Measurements from ENCODE around the gene SCRN1.

The SCRN1 gene

GRCh38 chr7:30028216-30028748 is 38.7 kb upstream of the SCRN1 start, which contains the start of gene PLEKHA8:
PLEKHA8 (plus strand) TSS chr7:30028412; CDS start chr7:30028763, 351 bp downstream.
- peak within 1 kb of the TSS; percentile 74 for H3K9ac ChIP-seq (ENCODE audit: insufficient read length)
- DNase-seq (ENCODE audit: low read depth, low spot score): no peak
- peak; percentile 76 for TF ChIP-seq POLR2AphosphoS5 (IDR thresholded peaks at IDR 0.05; ENCODE audit: borderline replicate concordance, low read depth, low read length)
- no peak for TF ChIP-seq FOXP2 (optimal IDR thresholded peaks at IDR 0.05; ENCODE audit: control extremely low read depth, extremely low read length, insufficient read depth)
- H3K4me3 ChIP-seq: peak within 1 kb of the TSS; percentile 95
- peak within 1 kb of the TSS; percentile 83 for H3K27ac ChIP-seq
- H3K36me3 ChIP-seq (ENCODE audit: insufficient read depth, low read length): no peaks in the 10 kb centered on the region
- no peaks in the 10 kb centered on the region for H3K9me3 ChIP-seq (ENCODE audit: low read depth, low read length)

GRCh38 chr7:30027740-30028215 is 38.2 kb upstream of the SCRN1 start:
- Histone ChIP-seq H3K4me3 (peak overlapping the region; percentile 95), H3K27ac (peak overlapping the region; percentile 83), H3K9ac (ENCODE audit: insufficient read length) (peak overlapping the region; percentile 49), H3K36me3 (ENCODE audit: insufficient read depth, low read length) (no peaks in the 10 kb centered on the region), H3K9me3 (ENCODE audit: low read depth, low read length) (no peaks in the 10 kb centered on the region)
- DNase-seq (ENCODE audit: low read depth, low spot score): peak; percentile 34
- TF ChIP-seq FOXP2 (optimal IDR thresholded peaks at IDR 0.05; ENCODE audit: control extremely low read depth, extremely low read length, insufficient read depth): no peak
- TF ChIP-seq POLR2AphosphoS5 (IDR thresholded peaks at IDR 0.05; ENCODE audit: borderline replicate concordance, low read depth, low read length): no peak; the same call in 1 of the 2 replicates
- no peak for TF ChIP-seq EZH2 (IDR thresholded peaks at IDR 0.05)

- peak overlapping the region; percentile 49 for H3K9ac ChIP-seq (ENCODE audit: insufficient read length)
- TF ChIP-seq EZH2 (IDR thresholded peaks at IDR 0.05) (no peak), POLR2AphosphoS5 (IDR thresholded peaks at IDR 0.05; ENCODE audit: borderline replicate concordance, low read depth, low read length) (no peak), FOXP2 (optimal IDR thresholded peaks at IDR 0.05; ENCODE audit: control extremely low read depth, extremely low read length, insufficient read depth) (no peak)
- no peaks in the 10 kb centered on the region for H3K36me3 ChIP-seq (ENCODE audit: insufficient read depth, low read length)
- DNase-seq (ENCODE audit: low read depth, low spot score): peak; percentile 58
- peak overlapping the region; percentile 83 for H3K27ac ChIP-seq
- no peaks in the 10 kb centered on the region for H3K9me3 ChIP-seq (ENCODE audit: low read depth, low read length)
- peak overlapping the region; percentile 95 for H3K4me3 ChIP-seq
These were observed 37.5 kb upstream of the SCRN1 start for GRCh38 chr7:30027065-30027456.

DNA sequence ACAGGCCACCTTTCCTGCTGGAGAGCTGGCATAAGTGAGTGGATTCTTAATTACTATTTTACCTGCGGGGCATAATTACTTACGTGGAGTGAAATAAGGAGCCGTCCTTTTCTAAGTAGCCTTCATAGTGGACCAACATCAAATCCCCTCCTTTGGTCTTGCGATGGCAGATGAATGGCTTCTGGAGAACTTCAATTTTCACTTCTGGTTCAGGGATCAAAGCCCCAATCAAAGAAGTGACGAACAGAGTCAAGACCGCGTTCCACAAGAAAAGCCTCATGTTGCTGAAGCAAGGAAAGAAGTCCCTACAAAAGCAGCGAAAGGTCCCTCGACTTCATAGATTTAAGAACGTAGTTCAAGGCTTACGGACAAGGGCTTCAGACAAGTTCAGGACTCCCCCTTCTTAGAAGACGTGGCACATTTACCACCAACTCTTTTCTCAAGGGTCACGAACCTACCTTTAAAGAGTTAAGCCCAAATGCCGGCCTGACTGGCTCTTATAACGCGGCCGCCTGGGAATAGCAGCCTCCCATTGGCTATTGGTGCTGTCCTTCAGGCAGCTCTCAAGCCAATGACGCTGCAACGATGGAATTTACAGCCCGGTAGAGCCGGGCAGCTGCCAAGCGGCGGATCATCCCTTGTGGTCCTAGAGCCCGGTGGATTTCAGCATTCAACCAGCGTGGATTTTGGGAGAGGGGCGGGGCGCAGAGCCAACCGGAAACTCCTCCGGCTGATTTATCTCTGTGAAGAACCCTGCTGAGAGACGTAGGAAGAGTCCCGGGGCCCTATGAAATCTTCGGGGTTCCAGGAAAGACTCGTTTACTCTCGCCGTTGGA is 36.8 kb upstream of the SCRN1 start, which contains the start of gene FKBP14:
TSS of gene FKBP14 (minus strand) at position 474 of the 836 bp plus-strand sequence. CDS start at position 280, 194 bp downstream.
- H3K4me3 ChIP-seq: peak within 1 kb of the TSS; percentile 95
- H3K36me3 ChIP-seq (ENCODE audit: insufficient read depth, low read length): peaks cover under 1% of the 10 kb centered on the region; the same call in 1 of the 2 replicates
- TF ChIP-seq POLR2AphosphoS5 (IDR thresholded peaks at IDR 0.05; ENCODE audit: borderline replicate concordance, low read depth, low read length) (peak; percentile 84), EZH2 (IDR thresholded peaks at IDR 0.05) (no peak), FOXP2 (optimal IDR thresholded peaks at IDR 0.05; ENCODE audit: control extremely low read depth, extremely low read length, insufficient read depth) (peak; percentile 38)
- no peaks in the 10 kb centered on the region for H3K9me3 ChIP-seq (ENCODE audit: low read depth, low read length)
- DNase-seq (ENCODE audit: low read depth, low spot score): peak; percentile 99
- peak within 1 kb of the TSS; percentile 91 for H3K9ac ChIP-seq (ENCODE audit: insufficient read length)
- H3K27ac ChIP-seq: peak within 1 kb of the TSS; percentile 83

DNA sequence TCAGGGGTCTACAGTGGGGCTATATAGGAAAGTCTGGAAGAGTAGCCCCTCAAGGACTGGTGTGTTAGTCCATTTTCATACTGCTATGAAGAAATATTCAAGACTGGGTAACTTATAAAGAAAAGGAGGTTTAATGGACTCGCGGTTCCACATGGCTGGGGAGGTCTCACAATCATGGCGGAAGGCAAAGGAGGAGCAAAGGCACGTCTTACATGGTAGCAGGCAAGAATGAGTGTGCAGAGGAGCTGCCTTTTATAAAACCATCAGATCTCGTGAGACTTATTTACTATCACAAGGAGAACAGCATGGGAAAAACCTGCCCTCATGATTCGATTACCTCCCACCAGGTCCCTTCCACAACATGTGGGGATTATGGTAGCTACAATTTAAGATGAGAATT is 33.9 kb upstream of the SCRN1 start:
- no peak overlapping the region for H3K4me3 ChIP-seq
- no peaks in the 10 kb centered on the region for H3K9me3 ChIP-seq (ENCODE audit: low read depth, low read length)
- no peak for DNase-seq (ENCODE audit: low read depth, low spot score)
- H3K36me3 ChIP-seq (ENCODE audit: insufficient read depth, low read length): peaks cover 4% of the 10 kb centered on the region; the same call in 1 of the 2 replicates
- no peak overlapping the region for H3K9ac ChIP-seq (ENCODE audit: insufficient read length)
- H3K27ac ChIP-seq: no peak overlapping the region
- TF ChIP-seq POLR2AphosphoS5 (IDR thresholded peaks at IDR 0.05; ENCODE audit: borderline replicate concordance, low read depth, low read length): no peak
- no peak for TF ChIP-seq EZH2 (IDR thresholded peaks at IDR 0.05)
- TF ChIP-seq FOXP2 (optimal IDR thresholded peaks at IDR 0.05; ENCODE audit: control extremely low read depth, extremely low read length, insufficient read depth): no peak

GRCh38 chr7:30022991-30023390 is 33.4 kb upstream of the SCRN1 start:
- no peak for DNase-seq (ENCODE audit: low read depth, low spot score)
- Histone ChIP-seq H3K9me3 (ENCODE audit: low read depth, low read length) (no peaks in the 10 kb centered on the region), H3K4me3 (no peak overlapping the region), H3K27ac (no peak overlapping the region), H3K36me3 (ENCODE audit: insufficient read depth, low read length) (peaks cover 9% of the 10 kb centered on the region; the same call in 1 of the 2 replicates), H3K9ac (ENCODE audit: insufficient read length) (no peak overlapping the region)
- no peak for TF ChIP-seq FOXP2 (optimal IDR thresholded peaks at IDR 0.05; ENCODE audit: control extremely low read depth, extremely low read length, insufficient read depth)
- no peak for TF ChIP-seq EZH2 (IDR thresholded peaks at IDR 0.05)
- TF ChIP-seq POLR2AphosphoS5 (IDR thresholded peaks at IDR 0.05; ENCODE audit: borderline replicate concordance, low read depth, low read length): no peak

- TF ChIP-seq EZH2 (IDR thresholded peaks at IDR 0.05) (no peak), POLR2AphosphoS5 (IDR thresholded peaks at IDR 0.05; ENCODE audit: borderline replicate concordance, low read depth, low read length) (no peak), FOXP2 (optimal IDR thresholded peaks at IDR 0.05; ENCODE audit: control extremely low read depth, extremely low read length, insufficient read depth) (no peak)
- no peak for DNase-seq (ENCODE audit: low read depth, low spot score)
- H3K9ac ChIP-seq (ENCODE audit: insufficient read length): no peak overlapping the region
- H3K27ac ChIP-seq: no peak overlapping the region
- peaks cover 18% of the 10 kb centered on the region; the same call in 1 of the 2 replicates for H3K36me3 ChIP-seq (ENCODE audit: insufficient read depth, low read length)
- no peak overlapping the region for H3K4me3 ChIP-seq
- no peaks in the 10 kb centered on the region for H3K9me3 ChIP-seq (ENCODE audit: low read depth, low read length)
These were observed 30.9 kb upstream of the SCRN1 start for GRCh38 chr7:30020535-30020934.

DNA sequence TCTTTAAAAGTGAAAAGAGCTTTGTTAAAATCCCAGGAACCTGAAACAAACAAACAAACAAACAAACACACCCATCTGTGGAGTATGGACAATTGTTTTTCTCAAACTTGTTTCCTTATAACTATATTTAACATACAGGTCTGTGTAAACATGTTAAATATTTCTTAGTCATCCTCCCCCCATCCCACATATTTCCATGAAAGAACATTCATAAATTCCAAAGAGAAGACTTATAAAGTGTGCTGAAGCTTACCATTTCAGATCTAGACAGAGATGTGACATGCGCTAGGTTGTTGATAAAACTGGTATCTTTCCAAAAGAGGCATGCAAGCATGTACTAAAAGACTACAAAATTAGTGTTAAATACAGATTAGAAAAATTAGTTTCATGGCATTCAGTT is 30.4 kb upstream of the SCRN1 start:
- no peak for DNase-seq (ENCODE audit: low read depth, low spot score)
- Histone ChIP-seq H3K27ac (no peak overlapping the region), H3K9me3 (ENCODE audit: low read depth, low read length) (no peaks in the 10 kb centered on the region), H3K9ac (ENCODE audit: insufficient read length) (no peak overlapping the region), H3K4me3 (no peak overlapping the region), H3K36me3 (ENCODE audit: insufficient read depth, low read length) (peaks cover 18% of the 10 kb centered on the region; the same call in 1 of the 2 replicates)
- no peak for TF ChIP-seq POLR2AphosphoS5 (IDR thresholded peaks at IDR 0.05; ENCODE audit: borderline replicate concordance, low read depth, low read length)
- no peak for TF ChIP-seq FOXP2 (optimal IDR thresholded peaks at IDR 0.05; ENCODE audit: control extremely low read depth, extremely low read length, insufficient read depth)
- no peak for TF ChIP-seq EZH2 (IDR thresholded peaks at IDR 0.05)
